Endothelial cell of umbilical vein (primary cell): ENCODE results near the gene KAT2B.

Experiments
- EZH2 ChIP-seq: IDR thresholded peaks from 2 replicates; pipeline ENCODE4 v1.6.1; 2012; ENCODE audit warnings: borderline replicate concordance, low read depth, mild to moderate bottlenecking, moderate library complexity, low read length, inconsistent platforms; ENCODE audit not compliant: severe bottlenecking
- FOS ChIP-seq: IDR thresholded peaks from 2 replicates; pipeline ENCODE4 v1.6.1; 2011; ENCODE audit warnings: mild to moderate bottlenecking, low read length, moderate library complexity, borderline replicate concordance; ENCODE audit not compliant: insufficient read depth
- GATA2 ChIP-seq: IDR thresholded peaks from 2 replicates; pipeline ENCODE4 v1.7.0; 2011; ENCODE audit warnings: low read depth, mild to moderate bottlenecking, moderate library complexity, mixed read lengths, low read length; ENCODE audit not compliant: insufficient read length, insufficient read depth
- JUN ChIP-seq: IDR thresholded peaks from 2 replicates; pipeline ENCODE4 v1.6.1; 2011; ENCODE audit warnings: borderline replicate concordance, low read depth; ENCODE audit not compliant: insufficient read length, insufficient read depth
- MYC ChIP-seq: IDR thresholded peaks from one replicate; pipeline ENCODE4 v1.6.1; 2011; ENCODE audit warnings: mild to moderate bottlenecking, low read depth, low read length
- POLR2A ChIP-seq: IDR thresholded peaks from 2 replicates; pipeline ENCODE4 v1.6.1; 2012; ENCODE audit warnings: low read depth, mild to moderate bottlenecking, control low read depth, low read length
- POLR2AphosphoS5 ChIP-seq: IDR thresholded peaks from 2 replicates; pipeline ENCODE4 v1.6.1; 2012; ENCODE audit warnings: low read depth, mild to moderate bottlenecking, control low read depth, low read length, moderate library complexity; ENCODE audit not compliant: insufficient read depth
- TF ChIP-seq, protein P1 (sequence below), 2 donors: IDR thresholded peaks; 1 replicate in 1 of 2; 2 replicates in 1 of 2; pipeline ENCODE4 v1.5.1; 2011; ENCODE audit warnings: low read length in 2 of 2, mild to moderate bottlenecking in 2 of 2, moderate library complexity in 2 of 2, control low read depth in 1 of 2, inconsistent platforms in 1 of 2, low read depth in 1 of 2; ENCODE audit not compliant: insufficient read depth in 1 of 2; ENCODE audit errors: extremely low read depth in 1 of 2
- TF ChIP-seq, protein P2 (sequence below): IDR thresholded peaks from 2 replicates; pipeline ENCODE4 v1.6.1; 2011; ENCODE audit not compliant: insufficient read depth, insufficient read length

DNA sequence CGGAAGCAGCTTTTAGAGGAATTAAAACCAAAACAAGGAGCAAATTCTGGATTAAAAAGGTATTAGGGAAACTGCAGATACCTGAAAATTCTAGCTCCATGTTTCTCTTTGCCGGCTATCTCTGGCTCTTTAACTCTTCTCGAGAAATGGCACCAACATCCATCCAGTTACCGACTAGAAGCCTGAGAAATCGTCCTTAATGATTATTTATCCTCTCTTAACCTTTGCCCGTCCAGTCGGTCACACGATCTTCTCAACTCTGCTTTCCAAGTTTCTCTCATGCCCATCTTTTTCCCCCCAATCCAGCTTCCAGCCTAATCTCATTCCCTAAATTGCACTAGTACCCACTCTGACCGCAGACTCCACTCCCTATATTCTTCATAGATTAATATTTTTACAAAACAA is 146.4 kb downstream of the KAT2B start:
- TF ChIP-seq POLR2A, result no peak
- TF ChIP-seq POLR2AphosphoS5, result no peak
- TF ChIP-seq, protein P1, sequence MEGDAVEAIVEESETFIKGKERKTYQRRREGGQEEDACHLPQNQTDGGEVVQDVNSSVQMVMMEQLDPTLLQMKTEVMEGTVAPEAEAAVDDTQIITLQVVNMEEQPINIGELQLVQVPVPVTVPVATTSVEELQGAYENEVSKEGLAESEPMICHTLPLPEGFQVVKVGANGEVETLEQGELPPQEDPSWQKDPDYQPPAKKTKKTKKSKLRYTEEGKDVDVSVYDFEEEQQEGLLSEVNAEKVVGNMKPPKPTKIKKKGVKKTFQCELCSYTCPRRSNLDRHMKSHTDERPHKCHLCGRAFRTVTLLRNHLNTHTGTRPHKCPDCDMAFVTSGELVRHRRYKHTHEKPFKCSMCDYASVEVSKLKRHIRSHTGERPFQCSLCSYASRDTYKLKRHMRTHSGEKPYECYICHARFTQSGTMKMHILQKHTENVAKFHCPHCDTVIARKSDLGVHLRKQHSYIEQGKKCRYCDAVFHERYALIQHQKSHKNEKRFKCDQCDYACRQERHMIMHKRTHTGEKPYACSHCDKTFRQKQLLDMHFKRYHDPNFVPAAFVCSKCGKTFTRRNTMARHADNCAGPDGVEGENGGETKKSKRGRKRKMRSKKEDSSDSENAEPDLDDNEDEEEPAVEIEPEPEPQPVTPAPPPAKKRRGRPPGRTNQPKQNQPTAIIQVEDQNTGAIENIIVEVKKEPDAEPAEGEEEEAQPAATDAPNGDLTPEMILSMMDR (IDR thresholded peaks at IDR 0.05; ENCODE audit: extremely low read depth in 1 of 2, insufficient read depth in 1 of 2, low read depth in 1 of 2, low read length in 2 of 2), result no peak
- TF ChIP-seq JUN, result no peak
- TF ChIP-seq, protein P2, sequence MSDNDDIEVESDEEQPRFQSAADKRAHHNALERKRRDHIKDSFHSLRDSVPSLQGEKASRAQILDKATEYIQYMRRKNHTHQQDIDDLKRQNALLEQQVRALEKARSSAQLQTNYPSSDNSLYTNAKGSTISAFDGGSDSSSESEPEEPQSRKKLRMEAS, result no peak
- no peak for TF ChIP-seq FOS
- no peak for TF ChIP-seq EZH2
- no peak for TF ChIP-seq GATA2
- no peak for TF ChIP-seq MYC
